Dermis blood vessel endothelial cell (primary cell): Measurements from ENCODE around the gene CTAGE6. TPM values are rescaled to one million over a fixed set of nuclear protein-coding genes. Genes with fewer than 3 reads are reported as not detected.
"Not testable (repeated sequence)": the region's sequence is repeated elsewhere in the genome, so short reads cannot be mapped to it uniquely, and the experiment has no call there.

Source experiments
- DNase-seq: peaks from one replicate; pipeline ENCODE4 v3.0.0; 2010
- total RNA-seq: library from RNA; depleted of rRNA; stranded (reverse); fragments of >200 nt; gene quantifications from 2 replicates; pipeline ENCODE4 v1.2.3, GENCODE V29; 2014

The CTAGE6 gene
- total RNA-seq, 1 donor from 2014 or later, result 0.68 TPM

GRCh38 chr7:143714581-143715454 lies 42.7 kb downstream of the CTAGE6 start:
- not testable (repeated sequence) for DNase-seq

GRCh38 chr7:143712381-143712780 lies 45.1 kb downstream of the CTAGE6 start:
- DNase-seq, result peak; percentile 11

GRCh38 chr7:143711727-143712324 lies 45.7 kb downstream of the CTAGE6 start:
- DNase-seq, result not testable (repeated sequence)

- not testable (repeated sequence) for DNase-seq
These were observed 47.6 kb downstream of the CTAGE6 start for GRCh38 chr7:143709895-143710294.

Other genes with a start within 250 kb of the CTAGE6 start
- gene CTAGE15, start 185.9 kb downstream of the CTAGE6 start, total RNA-seq, result not detected in 2 replicates
- gene TCAF2, start 136.7 kb downstream of the CTAGE6 start, total RNA-seq, result 4.3 and 14.0 TPM in 2 replicates
- 59.4 and 75.6 TPM in 2 replicates for gene TCAF1, start 144.5 kb upstream of the CTAGE6 start, total RNA-seq
- not detected in 2 replicates for gene OR2F2, start 177.5 kb upstream of the CTAGE6 start, total RNA-seq
- not detected in 2 replicates for gene OR2F1, start 197.1 kb upstream of the CTAGE6 start, total RNA-seq
- not detected in 2 replicates for gene OR6B1, start 242.6 kb upstream of the CTAGE6 start, total RNA-seq